HG03066 (cell line): ENCODE results near the gene RCOR2.
A peak's percentile ranks its signal among the peaks of the same experiment; 100 is the strongest.
"Not testable (repeated sequence)": the region's sequence is repeated elsewhere in the genome, so short reads cannot be mapped to it uniquely, and the experiment has no call there.

Experiments
- ATAC-seq: cut with Tn5 transposase; IDR thresholded peaks from one replicate; pipeline ENCODE4 v1.9.1; 2021; ENCODE audit warnings: low read depth; ENCODE audit not compliant: unreplicated experiment

RCOR2 gene

GRCh38 chr11:63882555-63883242 lies 34.3 kb downstream of the RCOR2 start:
- ATAC-seq: no peak

GRCh38 chr11:63880403-63880790 lies 36.6 kb downstream of the RCOR2 start:
- no peak for ATAC-seq

GRCh38 chr11:63879598-63880402 lies 37.2 kb downstream of the RCOR2 start:
- no peak for ATAC-seq

- ATAC-seq: no peak
Measured at GRCh38 chr11:63877658-63878241, 39.2 kb downstream of the RCOR2 start.

- no peak for ATAC-seq
Measured at GRCh38 chr11:63876616-63877015, 40.3 kb downstream of the RCOR2 start.

GRCh38 chr11:63875506-63876065 lies 41.4 kb downstream of the RCOR2 start:
- ATAC-seq: no peak

- no peak for ATAC-seq
Measured at GRCh38 chr11:63874511-63874910, 42.5 kb downstream of the RCOR2 start.

- ATAC-seq: no peak
Measured at GRCh38 chr11:63873311-63873710, 43.7 kb downstream of the RCOR2 start.

GRCh38 chr11:63872800-63873197 lies 44.2 kb downstream of the RCOR2 start:
- ATAC-seq: no peak

- peak; percentile 95 for ATAC-seq
Measured at GRCh38 chr11:63871962-63872799, 44.8 kb downstream of the RCOR2 start.

GRCh38 chr11:63870351-63871140 lies 46.4 kb downstream of the RCOR2 start:
- ATAC-seq: no peak

- ATAC-seq: no peak
Measured at GRCh38 chr11:63869683-63870082, 47.3 kb downstream of the RCOR2 start.

GRCh38 chr11:63869171-63869591 lies 47.8 kb downstream of the RCOR2 start:
- ATAC-seq: no peak

- no peak for ATAC-seq
Measured at GRCh38 chr11:63868399-63869064, 48.4 kb downstream of the RCOR2 start.

- ATAC-seq: no peak
Measured at GRCh38 chr11:63867511-63867910, 49.5 kb downstream of the RCOR2 start.

- ATAC-seq: peak; percentile 85
Measured at GRCh38 chr11:63866211-63866610, 50.8 kb downstream of the RCOR2 start.

- ATAC-seq: not testable (repeated sequence)
Measured at GRCh38 chr11:63863620-63864019, 53.3 kb downstream of the RCOR2 start.

GRCh38 chr11:63862923-63863322 lies 54.0 kb downstream of the RCOR2 start:
- no peak for ATAC-seq
